HepG2 (cell line): Measurements from ENCODE around the gene PANK4. TPM values are rescaled to one million over a fixed set of nuclear protein-coding genes. Genes with fewer than 3 reads are reported as not detected.
A peak's percentile ranks its signal among the peaks of the same experiment; 100 is the strongest.

Experiments used
- AHR ChIP-seq: IDR thresholded peaks from 2 replicates; pipeline ENCODE4 v1.6.1; 2018; ENCODE audit warnings: missing genetic modification reagents, missing compliant biosample characterization
- BCLAF1 ChIP-seq: fragments of 450-650 bp; IDR thresholded peaks from 2 replicates; pipeline ENCODE4 v1.6.1; 2017; ENCODE audit warnings: mild to moderate bottlenecking
- CAMTA2 ChIP-seq: sonication (generic); formaldehyde crosslinking; IDR thresholded peaks from 2 replicates; pipeline ENCODE4 v1.4.0; 2020; ENCODE audit warnings: mild to moderate bottlenecking, missing genetic modification reagents, borderline replicate concordance
- DNMT1 ChIP-seq: sonication (generic); formaldehyde crosslinking; IDR thresholded peaks from 2 replicates; pipeline ENCODE4 v1.5.1; 2020; ENCODE audit warnings: mild to moderate bottlenecking, missing genetic modification reagents
- FOXK2 ChIP-seq: fragments of 450-650 bp; IDR thresholded peaks from 2 replicates; pipeline ENCODE4 v1.6.1; 2016
- HOXA5 ChIP-seq: sonication (generic); formaldehyde crosslinking; IDR thresholded peaks from 2 replicates; pipeline ENCODE4 v1.4.0; 2020; ENCODE audit warnings: missing genetic modification reagents
- JDP2 ChIP-seq: sonication (generic); formaldehyde crosslinking; IDR thresholded peaks from 2 replicates; pipeline ENCODE4 v1.8.1; 2022; ENCODE audit warnings: missing genetic modification reagents, borderline replicate concordance
- SCMH1 ChIP-seq: sonication (generic); formaldehyde crosslinking; IDR thresholded peaks from 2 replicates; pipeline ENCODE4 v1.9.0; 2021; ENCODE audit warnings: missing genetic modification reagents, mild to moderate bottlenecking, borderline replicate concordance
- SMYD3 ChIP-seq: sonication (generic); formaldehyde crosslinking; IDR thresholded peaks from 2 replicates; pipeline ENCODE4 v1.8.1; 2023; ENCODE audit warnings: mild to moderate bottlenecking, missing genetic modification reagents
- TRIM22 ChIP-seq: fragments of 450-650 bp; IDR thresholded peaks from 2 replicates; pipeline ENCODE4 v1.6.1; 2017
- ZFYVE20 ChIP-seq: sonication (generic); formaldehyde crosslinking; IDR thresholded peaks from 2 replicates; pipeline ENCODE4 v1.8.0; 2023; ENCODE audit warnings: low read depth, mild to moderate bottlenecking, moderate library complexity, missing genetic modification reagents, borderline replicate concordance
- ZNF770 ChIP-seq: sonication (generic); formaldehyde crosslinking; IDR thresholded peaks from 2 replicates; pipeline ENCODE4 v1.5.0; 2020; ENCODE audit warnings: mild to moderate bottlenecking, missing genetic modification reagents
- ZSCAN20 ChIP-seq: sonication (generic); formaldehyde crosslinking; IDR thresholded peaks from 2 replicates; pipeline ENCODE4 v1.4.0; 2020; ENCODE audit warnings: missing genetic modification reagents, mild to moderate bottlenecking, borderline replicate concordance
- ZSCAN22 ChIP-seq: sonication (generic); formaldehyde crosslinking; IDR thresholded peaks from 2 replicates; pipeline ENCODE4 v1.4.0; 2020; ENCODE audit warnings: mild to moderate bottlenecking, missing genetic modification reagents
- polyA plus RNA-seq, 8 experiments: library from polyadenylated mRNA; depleted of rRNA in 3 of 8; stranded (reverse) in 7 of 8; unstranded in 1 of 8; fragments of >200 nt; fragmentation: Illumina TruSeq in 4 of 8; extraction: Trizol in 4 of 8; gene quantifications; 2 replicates each; pipeline versions ENCODE4 v1.2.1 to v1.2.3, GENCODE V29; 2011 to 2016; ENCODE audit warnings: low read depth in 4 of 8, missing spikeins in 1 of 8, mixed read lengths in 1 of 8; ENCODE audit not compliant: insufficient read depth in 1 of 8
- total RNA-seq, 5 experiments: library from RNA; depleted of rRNA; stranded (reverse); fragments of >200 nt; fragmentation: Illumina TruSeq; extraction: Trizol; gene quantifications; 2 replicates each; pipeline ENCODE4 v1.2.3, GENCODE V29; 2016; ENCODE audit warnings: low read depth in 1 of 5
- TF ChIP-seq, protein P1 (sequence below), 2 experiments: sonication (generic) in 1 of 2; formaldehyde crosslinking in 1 of 2; IDR thresholded peaks; 2 replicates each; pipeline versions ENCODE4 v1.4.0 to v1.6.1; 2016 to 2020; ENCODE audit warnings: borderline replicate concordance in 1 of 2, low read depth in 1 of 2, mild to moderate bottlenecking in 1 of 2, missing genetic modification reagents in 1 of 2
- TF ChIP-seq, protein P2 (sequence below): sonication (generic); formaldehyde crosslinking; conservative IDR thresholded peaks from 2 replicates; pipeline ENCODE4 v1.8.1; 2023; ENCODE audit warnings: missing genetic modification reagents

The PANK4 gene
- total and polyA plus RNA-seq, 2 of the 13 experiments (the other 11 are each of a cell fraction or from before 2014, with no cell fraction given) = 17.4 to 19.3 TPM

DNA sequence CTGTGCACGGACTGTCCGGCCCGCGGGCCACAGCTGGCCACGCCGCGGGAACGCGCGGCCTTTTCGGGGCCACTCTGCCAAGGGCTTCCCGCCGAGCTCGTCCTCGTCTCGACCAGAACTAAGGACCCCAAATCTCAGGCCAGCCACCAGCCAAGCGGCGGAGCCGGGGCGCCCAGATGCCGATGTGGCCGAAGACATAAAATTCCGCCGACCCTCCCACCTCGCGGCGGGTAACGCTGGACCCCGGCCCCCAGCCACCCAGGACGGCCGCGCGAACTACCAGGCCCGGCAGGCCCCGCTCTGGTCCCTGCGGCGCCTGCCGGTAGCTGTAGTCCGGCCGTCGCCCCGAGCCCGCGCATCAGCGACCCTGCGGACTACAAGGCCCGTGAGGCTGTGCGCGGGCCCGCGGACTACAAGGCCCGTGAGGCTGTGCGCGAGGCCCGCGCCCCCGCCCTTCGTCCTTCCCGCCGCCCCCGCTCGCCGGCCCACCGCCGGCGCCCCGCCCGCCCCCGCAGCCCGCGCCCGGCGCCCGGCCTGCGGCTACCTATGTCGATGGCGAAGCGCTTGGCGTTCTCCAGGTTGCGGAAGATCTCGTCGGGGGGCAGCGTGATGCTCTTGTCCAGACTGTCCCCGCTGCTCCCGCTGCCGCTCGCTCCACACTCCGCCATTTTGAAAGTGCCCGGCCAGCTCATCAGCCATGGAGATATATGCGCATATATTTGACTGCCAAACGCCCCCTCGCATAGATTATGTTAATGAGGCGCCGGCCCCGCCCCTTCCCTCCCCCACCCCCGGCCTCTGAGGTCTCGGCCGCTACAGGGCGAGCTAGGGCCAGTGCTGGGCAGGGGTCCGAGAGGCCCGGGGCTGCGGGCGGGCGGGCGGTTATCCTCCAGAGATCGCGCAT lies at the start of gene PANK4 (continued):
- TF ChIP-seq, protein P1, sequence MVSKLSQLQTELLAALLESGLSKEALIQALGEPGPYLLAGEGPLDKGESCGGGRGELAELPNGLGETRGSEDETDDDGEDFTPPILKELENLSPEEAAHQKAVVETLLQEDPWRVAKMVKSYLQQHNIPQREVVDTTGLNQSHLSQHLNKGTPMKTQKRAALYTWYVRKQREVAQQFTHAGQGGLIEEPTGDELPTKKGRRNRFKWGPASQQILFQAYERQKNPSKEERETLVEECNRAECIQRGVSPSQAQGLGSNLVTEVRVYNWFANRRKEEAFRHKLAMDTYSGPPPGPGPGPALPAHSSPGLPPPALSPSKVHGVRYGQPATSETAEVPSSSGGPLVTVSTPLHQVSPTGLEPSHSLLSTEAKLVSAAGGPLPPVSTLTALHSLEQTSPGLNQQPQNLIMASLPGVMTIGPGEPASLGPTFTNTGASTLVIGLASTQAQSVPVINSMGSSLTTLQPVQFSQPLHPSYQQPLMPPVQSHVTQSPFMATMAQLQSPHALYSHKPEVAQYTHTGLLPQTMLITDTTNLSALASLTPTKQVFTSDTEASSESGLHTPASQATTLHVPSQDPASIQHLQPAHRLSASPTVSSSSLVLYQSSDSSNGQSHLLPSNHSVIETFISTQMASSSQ (IDR thresholded peaks at IDR 0.05; ENCODE audit: low read depth) = no peak
- TF ChIP-seq, protein P1 (CRISPR knock-in tag; IDR thresholded peaks at IDR 0.05; ENCODE audit: borderline replicate concordance) = 0 out of 2 replicates have a peak, but pooled peaks have one; percentile 15
- TF ChIP-seq AHR = no peak
- TF ChIP-seq, protein P2, sequence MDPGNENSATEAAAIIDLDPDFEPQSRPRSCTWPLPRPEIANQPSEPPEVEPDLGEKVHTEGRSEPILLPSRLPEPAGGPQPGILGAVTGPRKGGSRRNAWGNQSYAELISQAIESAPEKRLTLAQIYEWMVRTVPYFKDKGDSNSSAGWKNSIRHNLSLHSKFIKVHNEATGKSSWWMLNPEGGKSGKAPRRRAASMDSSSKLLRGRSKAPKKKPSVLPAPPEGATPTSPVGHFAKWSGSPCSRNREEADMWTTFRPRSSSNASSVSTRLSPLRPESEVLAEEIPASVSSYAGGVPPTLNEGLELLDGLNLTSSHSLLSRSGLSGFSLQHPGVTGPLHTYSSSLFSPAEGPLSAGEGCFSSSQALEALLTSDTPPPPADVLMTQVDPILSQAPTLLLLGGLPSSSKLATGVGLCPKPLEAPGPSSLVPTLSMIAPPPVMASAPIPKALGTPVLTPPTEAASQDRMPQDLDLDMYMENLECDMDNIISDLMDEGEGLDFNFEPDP = no peak
- TF ChIP-seq FOXK2 = no peak
- TF ChIP-seq DNMT1 (CRISPR knock-in tag) = no peak
- TF ChIP-seq ZNF770 (CRISPR knock-in tag) = no peak
- TF ChIP-seq CAMTA2 = 0 out of 2 replicates have a peak, but pooled peaks have one; percentile 21
- TF ChIP-seq SCMH1 = no peak
- no peak for TF ChIP-seq SMYD3
- TF ChIP-seq ZFYVE20 (CRISPR knock-in tag) = no peak
- no peak for TF ChIP-seq ZSCAN22
- no peak for TF ChIP-seq JDP2
- no peak for TF ChIP-seq ZSCAN20 (CRISPR knock-in tag)
- TF ChIP-seq BCLAF1 = no peak
- no peak for TF ChIP-seq TRIM22
- no peak for TF ChIP-seq HOXA5 (CRISPR knock-in tag)
